HG02870 (cell line): ENCODE data around the gene FKBP7.
A peak's percentile ranks its signal among the peaks of the same experiment; 100 is the strongest.
"Not testable (repeated sequence)": the region's sequence is repeated elsewhere in the genome, so short reads cannot be mapped to it uniquely, and the experiment has no call there.

Experiments used
- ATAC-seq: cut with Tn5 transposase; IDR thresholded peaks from one replicate; pipeline ENCODE4 v1.9.1; 2021; ENCODE audit warnings: mild to moderate bottlenecking, moderate library complexity; ENCODE audit not compliant: unreplicated experiment

Gene FKBP7

DNA sequence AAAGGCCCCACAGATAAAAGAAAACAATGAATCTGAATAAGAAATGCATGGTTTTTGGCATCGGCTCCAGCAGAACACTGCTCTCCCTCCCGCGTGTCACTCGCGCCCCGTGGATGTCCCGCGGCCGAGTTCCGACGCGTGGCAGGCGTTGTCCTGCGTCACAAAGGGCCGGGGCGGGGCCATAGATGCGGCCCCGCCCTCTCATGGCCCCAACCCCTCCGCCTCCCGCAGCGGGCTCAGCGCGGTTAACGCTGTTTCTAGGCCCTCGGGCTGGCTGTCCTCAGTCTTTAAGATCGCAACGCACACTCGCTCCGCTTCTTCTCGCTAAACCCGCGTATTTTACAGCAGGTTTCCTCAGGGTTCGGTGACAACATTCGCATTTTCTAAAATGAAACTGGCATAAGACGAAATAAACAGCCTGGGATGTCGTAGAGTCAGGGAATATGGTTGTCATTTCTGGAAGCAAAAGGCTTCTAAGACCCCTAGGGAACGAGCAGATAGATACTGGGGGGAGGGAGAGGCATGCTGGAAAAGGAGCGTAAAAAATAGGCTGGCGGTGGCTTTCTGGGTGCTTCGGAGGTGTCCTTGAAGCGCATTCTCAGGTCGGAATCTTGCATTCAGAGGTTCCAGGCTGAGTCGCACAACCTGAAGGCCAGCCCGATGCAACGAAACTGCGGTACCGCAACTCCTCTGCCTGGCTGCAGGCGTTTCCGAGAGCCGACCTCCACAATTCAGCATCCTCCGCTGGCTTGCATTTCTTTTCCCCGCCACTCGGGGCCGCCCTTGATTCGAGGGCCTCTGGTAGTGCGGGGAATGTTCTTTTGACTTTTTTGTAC lies at the start of gene FKBP7:
Gene FKBP7, minus strand, starts transcription at position 162 of the 836 bp plus-strand sequence. Its CDS starts 101 bp downstream, at position 61.
- ATAC-seq = peak; percentile 39

DNA sequence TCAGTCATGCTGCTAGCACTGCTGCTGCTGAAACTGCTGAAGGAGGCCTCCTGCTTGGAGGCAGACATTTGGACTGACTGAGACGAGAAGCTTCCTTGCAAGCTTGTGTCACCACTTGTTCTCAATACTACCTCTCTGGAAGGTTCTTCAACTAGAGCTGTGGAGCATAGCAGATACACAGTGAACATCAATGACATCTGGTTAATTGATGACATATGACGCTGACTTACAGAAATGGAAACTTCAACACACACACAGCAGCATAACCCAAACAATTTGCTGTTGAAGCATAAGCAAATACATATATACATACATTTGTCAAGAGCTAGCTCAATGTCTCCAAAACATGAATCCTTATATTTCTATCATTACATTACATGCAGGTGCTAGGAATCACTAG lies 49.2 kb upstream of the FKBP7 start:
- no peak for ATAC-seq

DNA sequence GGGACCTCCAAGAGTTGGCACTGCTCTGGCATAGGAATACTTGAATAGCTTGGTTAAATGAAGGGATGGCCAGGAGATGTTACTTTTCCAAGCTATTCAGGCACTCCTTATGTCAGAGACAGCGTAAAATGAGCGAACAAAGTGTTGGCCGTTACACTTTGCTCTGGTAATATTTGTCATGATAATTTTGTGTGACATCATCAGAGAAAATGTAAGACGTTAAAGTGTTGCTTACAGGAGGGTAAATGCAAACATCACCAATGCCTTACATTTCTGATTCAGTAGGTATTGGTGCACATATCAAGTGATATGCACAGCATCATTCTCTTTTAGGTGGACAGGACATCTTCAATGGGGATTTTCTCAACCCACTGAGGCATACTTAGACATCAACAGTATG lies 47.9 kb upstream of the FKBP7 start:
- ATAC-seq = no peak

DNA sequence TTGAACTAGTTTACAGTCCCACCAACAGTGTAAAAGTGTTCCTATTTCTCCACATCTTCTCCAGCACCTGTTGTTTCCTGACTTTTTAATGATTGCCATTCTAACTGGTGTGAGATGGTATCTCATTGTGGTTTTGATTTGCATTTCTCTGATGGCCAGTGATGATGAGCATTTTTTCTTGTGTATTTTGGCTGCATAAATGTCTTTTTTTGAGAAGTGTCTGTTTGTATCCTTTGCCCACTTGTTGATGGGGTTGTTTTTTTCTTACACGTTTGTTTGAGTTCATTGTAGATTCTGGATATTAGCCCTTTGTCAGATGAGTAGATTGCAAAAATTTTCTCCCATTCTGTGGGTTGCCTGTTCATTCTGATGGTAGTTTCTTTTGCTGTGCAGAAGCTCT lies 47.1 kb upstream of the FKBP7 start:
- ATAC-seq = not testable (repeated sequence)

- ATAC-seq = not testable (repeated sequence)
These were observed 46.6 kb upstream of the FKBP7 start for GRCh38 chr2:178525010-178525409.

DNA sequence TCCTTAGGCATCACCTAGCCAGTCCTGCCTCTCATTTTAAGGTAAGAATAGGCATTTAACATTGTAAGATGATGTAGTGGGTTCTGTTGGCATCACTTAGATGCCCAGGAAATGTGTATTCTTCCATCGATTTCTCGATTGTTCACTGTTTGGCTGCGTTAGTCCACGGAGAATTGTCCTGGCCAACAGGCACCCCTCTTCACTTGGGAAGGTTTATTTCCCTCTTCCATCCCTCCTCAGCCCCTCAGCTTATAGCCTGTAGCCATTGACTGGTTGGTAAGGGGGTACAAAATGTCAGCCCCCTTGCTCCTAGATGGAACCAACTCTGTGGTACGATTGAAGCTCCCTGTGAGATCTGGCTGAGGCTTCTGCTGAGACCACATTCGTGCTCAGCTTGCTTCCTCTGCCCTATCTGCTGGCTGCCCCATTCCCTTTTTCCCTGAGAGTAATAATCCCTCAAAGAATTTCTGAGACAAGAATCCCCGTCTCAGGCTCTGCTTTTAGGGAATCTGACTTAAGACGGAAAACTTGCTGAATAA lies 45.3 kb upstream of the FKBP7 start:
- no peak for ATAC-seq

GRCh38 chr2:178522950-178523595 lies 44.7 kb upstream of the FKBP7 start:
- peak; percentile 95 for ATAC-seq

DNA sequence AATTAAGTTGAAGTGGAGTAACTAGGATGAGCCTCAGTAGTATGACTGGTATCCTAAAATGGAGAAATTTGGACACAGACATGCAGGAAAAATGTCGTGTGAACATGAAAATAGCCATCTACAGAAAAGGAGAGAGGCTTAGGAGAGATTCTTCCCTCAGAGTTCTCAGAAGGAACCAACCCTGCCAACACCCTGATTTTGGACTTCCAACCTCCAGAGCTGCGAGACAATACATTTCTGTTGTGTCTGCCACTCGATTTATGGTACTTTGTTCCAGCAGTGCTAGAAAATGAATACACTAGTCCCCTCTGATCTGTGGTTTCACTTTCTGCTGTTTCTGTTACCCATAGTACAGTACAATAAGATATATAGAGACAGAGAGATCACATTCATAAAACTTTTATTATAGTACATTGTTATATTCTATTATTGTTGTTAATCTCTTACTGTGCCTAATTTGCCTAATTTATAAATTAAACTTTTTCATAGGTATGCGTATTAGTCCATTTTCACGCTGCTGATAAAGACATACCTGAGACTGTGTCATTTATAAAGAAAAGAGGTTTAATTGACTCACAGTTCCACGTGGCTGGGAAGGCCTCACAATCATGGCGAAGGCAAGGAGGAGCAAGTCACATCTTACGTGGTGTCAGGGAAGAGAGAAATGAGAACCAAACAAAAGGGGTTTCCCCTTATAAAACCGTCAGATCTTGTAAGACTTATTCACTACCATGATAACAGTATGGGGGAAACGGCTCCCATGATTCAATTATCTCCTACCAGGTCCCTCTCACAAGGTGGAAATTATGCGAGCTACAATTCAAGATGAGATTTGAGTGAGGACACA lies 43.1 kb upstream of the FKBP7 start:
- no peak for ATAC-seq

- no peak for ATAC-seq
These were observed 39.1 kb upstream of the FKBP7 start for GRCh38 chr2:178517496-178517895.

DNA sequence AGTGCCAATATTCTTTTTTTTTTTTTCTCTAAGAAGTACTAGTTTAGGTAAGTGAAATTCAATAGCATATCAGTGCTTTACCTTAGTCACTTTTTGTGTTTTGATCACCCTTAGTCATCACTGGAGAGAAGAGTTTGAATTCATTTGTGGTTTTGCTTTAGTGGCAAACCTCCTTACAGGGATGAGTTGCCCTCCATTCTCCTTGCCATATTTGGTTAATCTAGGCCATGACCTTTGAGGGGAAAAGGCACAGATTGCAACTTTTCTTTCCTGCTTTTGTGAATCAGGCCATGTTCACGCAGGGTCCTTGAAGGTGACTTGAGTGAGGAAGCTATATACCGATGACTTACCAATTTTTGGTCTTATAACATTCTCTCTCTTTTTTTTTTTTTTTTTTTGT lies 36.3 kb upstream of the FKBP7 start:
- peak; percentile 73 for ATAC-seq

DNA sequence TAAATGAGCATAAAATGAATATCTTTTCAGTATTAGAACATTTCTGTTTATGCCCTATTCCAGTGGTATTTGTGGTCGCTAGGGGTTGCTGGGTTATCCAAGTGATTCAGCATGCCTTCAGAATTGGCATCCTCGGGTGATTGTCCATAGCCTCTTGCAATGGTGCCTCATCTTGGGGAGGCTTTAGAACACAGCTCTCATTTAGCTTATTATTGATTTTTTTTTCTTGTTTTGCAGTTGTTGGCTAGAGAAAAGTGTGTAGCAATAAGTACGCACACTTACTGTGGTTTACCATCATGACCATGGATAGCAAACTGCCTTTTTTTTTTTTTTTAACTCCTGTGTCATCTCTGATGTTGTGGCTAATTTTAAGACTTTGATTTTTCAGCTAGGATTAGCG lies 35.5 kb upstream of the FKBP7 start:
- ATAC-seq = no peak

DNA sequence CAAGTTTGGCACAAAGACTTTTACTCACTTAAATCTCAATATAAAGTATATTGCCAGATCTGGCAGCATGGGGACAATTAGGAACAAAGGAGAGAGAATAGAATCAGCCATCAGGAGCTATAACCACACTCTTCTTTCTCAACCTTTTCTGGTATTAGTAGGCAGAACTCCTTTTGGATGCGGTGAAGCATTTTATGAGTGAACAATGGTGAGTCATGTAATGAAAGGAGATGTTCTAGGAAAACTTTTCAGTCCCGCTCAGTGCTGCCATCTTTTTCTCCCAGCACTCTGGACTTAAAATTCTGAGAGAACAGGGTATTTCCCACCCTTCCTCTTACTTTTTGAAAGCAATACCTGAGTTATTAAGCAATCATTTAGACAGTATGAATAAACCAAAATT lies 34.1 kb upstream of the FKBP7 start:
- no peak for ATAC-seq

DNA sequence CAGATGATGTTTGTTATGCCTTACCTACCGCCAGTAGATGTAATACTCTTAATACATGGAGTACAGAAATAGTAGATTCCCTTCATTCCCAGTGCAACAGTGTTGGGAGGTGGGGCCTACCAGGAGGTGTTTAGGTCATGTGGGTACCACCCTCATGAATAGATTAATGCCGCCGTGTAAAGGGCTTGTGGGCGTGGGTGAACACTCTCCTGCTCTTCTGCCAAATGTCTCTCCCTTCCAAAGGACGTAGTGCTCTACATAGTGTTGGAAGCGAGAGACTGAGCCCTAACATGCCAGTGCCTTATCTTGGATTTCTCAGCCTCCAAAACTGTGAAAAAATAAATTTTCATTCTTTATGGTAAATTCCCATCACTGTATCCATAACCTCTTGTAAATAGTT lies 32.0 kb upstream of the FKBP7 start:
- no peak for ATAC-seq

DNA sequence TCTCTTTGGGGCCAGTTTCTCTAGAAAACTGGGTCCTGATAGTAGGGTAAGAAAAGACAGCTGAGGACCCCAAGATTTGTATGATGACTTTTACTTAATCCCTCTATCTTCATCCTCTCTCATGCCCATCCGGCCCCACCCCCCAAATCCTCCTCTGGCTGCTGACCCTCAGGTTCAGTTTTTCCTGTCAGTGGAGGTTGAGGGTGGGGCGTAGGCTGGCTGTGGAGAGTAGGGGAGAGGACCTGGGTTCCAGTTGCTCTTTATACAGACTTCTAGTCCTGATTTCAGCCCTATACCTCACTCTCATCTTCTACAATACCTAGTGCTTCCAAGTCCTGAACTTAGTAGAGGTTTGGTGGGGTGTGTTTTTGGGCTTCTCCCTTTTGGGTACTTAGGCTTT lies 30.2 kb upstream of the FKBP7 start:
- ATAC-seq = no peak

DNA sequence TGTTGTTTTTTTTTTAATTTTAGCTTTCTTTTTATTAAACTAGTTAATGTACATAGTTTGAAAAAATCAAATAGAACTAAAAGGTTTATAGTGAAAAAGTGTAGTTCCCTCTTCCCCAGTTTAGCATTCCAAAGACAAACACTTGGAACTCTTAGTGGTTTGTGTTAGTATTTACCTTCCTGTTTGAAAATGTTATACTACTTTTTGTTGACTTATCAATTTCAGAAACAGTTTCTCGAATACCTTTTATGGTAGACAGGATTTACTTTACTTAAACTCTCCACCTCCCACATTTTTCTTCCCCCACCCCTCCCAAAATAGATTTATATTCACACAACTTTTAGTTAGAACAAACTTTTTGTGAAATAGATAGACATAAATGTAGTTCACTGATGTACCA lies 28.5 kb upstream of the FKBP7 start:
- ATAC-seq = no peak

DNA sequence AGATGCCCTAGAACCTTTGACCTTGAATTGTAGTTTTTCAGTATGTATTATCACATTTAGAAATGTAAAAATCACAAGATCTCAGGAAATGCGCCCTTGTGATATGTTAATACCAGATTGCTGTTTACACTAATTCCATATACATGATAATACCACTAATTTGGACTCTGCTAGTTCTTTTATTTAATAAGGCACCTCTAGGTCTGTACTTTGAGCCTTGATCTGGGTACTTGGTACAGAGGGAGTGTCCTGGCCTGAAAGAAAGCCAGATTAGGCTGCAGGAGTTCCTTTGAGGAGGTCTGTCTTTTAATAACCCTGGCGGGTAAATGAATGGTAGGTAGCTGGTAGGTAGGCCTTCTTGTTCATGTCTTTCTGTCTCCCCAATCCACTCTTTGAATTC lies 28.1 kb upstream of the FKBP7 start:
- ATAC-seq = no peak

GRCh38 chr2:178506101-178506500 lies 27.7 kb upstream of the FKBP7 start:
- ATAC-seq = no peak

DNA sequence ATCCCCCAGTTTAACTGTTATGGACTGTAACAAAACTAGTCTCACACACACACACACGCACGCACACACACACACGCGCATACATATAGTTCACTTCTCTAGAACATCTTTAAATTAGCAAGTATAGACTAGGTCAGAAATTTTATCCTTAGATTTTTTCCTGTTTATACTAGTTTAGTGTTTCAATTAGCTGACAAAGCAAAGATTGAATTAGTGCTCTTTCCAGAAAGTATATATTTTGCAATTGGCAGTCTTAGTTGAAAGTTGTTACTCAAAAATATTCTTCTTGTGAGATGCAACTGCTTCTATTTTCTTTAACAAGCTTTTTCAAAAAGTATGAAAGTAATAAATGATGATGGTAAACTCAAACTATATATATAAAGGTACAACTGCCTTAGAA lies 24.4 kb upstream of the FKBP7 start:
- ATAC-seq = no peak

DNA sequence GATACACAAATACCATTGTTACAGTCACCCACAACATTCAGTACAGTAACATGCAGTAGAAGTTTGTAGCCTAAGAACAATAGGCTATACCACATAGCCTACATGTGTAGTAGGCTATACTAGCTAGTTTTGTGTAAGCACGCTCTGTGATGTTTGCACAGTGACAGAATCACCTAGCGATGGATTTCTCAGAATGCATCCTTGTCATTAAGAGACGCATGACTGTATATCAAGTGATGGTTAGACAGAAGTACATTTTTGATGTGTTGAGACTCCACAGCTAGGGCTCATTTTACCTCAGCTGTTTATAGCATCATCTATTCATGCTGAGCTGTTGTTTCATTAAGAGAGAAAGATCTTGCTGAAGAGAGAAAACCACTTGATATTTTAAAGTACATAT lies 21.2 kb upstream of the FKBP7 start:
- no peak for ATAC-seq

DNA sequence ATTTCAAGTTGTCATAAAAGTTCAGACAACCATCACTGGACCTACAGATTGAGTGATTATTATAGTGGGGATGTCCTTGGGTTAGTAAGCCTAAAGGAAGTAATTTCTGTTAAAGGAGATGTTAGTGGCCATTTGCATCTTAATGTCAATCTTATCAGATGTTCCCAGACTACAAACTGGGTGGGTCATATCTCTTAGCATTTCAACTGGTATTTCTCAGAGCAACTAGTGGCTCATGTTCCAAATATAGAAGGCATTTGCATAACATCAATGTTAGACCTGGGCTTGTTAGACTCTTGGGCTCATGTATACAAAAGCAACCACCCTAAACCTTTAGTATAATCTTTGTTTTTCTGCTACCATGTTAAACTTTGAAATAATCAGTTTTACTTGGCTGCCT lies 19.7 kb upstream of the FKBP7 start:
- no peak for ATAC-seq

GRCh38 chr2:178496049-178496448 lies 17.6 kb upstream of the FKBP7 start:
- ATAC-seq = no peak
